HCT116 (cell line): ENCODE measurements around the gene TCF7L1. TPM values are rescaled to one million over a fixed set of nuclear protein-coding genes. Genes with fewer than 3 reads are reported as not detected.

Source experiments
- ATAC-seq: fragments of 200-7000 bp; cut with Tn5 transposase; 2 replicates; pipeline ENCODE4 v1.9.1; 2020; ENCODE audit warnings: mild to moderate bottlenecking, moderate library complexity
- BruUV-seq: library from RNA; stranded (reverse); fragments of 400-500 nt; replicated peaks from 2 replicates; lab custom pipeline; 2021; lab: Mats Ljungman, UMichigan
- CTCF ChIA-PET: fragments of 300-600 bp; sonication (Branson Sonifier 250); formaldehyde crosslinking; loops from one replicate; lab custom pipeline; 2021; ENCODE audit warnings: antibody characterized with exemption; lab: Charles Lee
- POLR2A ChIA-PET: fragments of 300-600, 350-600 bp; sonication (Branson Sonifier 250); formaldehyde crosslinking; loops from one replicate; lab custom pipeline; 2021; ENCODE audit warnings: antibody characterized with exemption; lab: Charles Lee
- RAD21 ChIA-PET, 2 experiments: fragments of 300-600 bp; sonication (Branson Sonifier 250); formaldehyde crosslinking; loops; one replicate each; lab custom pipeline; 2023; ENCODE audit warnings: low total read pairs in 2 of 2; ENCODE audit not compliant: uncharacterized antibody in 2 of 2, unreplicated experiment in 2 of 2, low non-redundant PET in 1 of 2; lab: Charles Lee
- DNase-seq: peaks from one replicate; pipeline ENCODE4 v3.0.0-alpha.2; 2010; ENCODE audit warnings: low read depth, low spot score
- H2AFZ ChIP-seq: fragments of 200-600 bp; shearing (Covaris generic), sonication (generic); 2 replicates; pipeline ENCODE4 v1.6.1; 2017; ENCODE audit warnings: low read depth, mixed run types, mixed read lengths, antibody characterized with exemption, low read length; ENCODE audit not compliant: poor library complexity, severe bottlenecking
- H3K27ac ChIP-seq: 2 replicates; pipeline ENCODE4 v1.5.1; 2012; ENCODE audit warnings: low read depth, low read length
- H3K27me3 ChIP-seq: fragments of 200-600 bp; sonication (generic); 2 replicates; pipeline ENCODE4 v1.6.1; 2016; ENCODE audit warnings: mixed run types, low read length, mixed read lengths; ENCODE audit not compliant: insufficient read depth
- H3K36me3 ChIP-seq, 2 experiments: fragments of 200-500 bp in 1 of 2; fragments of 200-600 bp in 1 of 2; sonication (Bioruptor generic) in 1 of 2; sonication (generic) in 1 of 2; 2 replicates each; pipeline versions ENCODE4 v1.5.1 to v1.6.1; 2014 to 2016; ENCODE audit warnings: low read length in 2 of 2, inconsistent platforms in 1 of 2, mixed read lengths in 1 of 2, mixed run types in 1 of 2; ENCODE audit not compliant: insufficient read depth in 2 of 2, control insufficient read depth in 1 of 2
- H3K4me1 ChIP-seq, 2 experiments: fragments of 200-600 bp in 1 of 2; sonication (generic) in 1 of 2; 2 replicates each; pipeline versions ENCODE4 v1.5.1 to v1.6.1; 2012 to 2017; ENCODE audit warnings: low read length in 2 of 2, inconsistent platforms in 1 of 2, mild to moderate bottlenecking in 1 of 2, mixed read lengths in 1 of 2, mixed run types in 1 of 2, moderate library complexity in 1 of 2; ENCODE audit not compliant: insufficient read depth in 2 of 2, control insufficient read depth in 1 of 2
- H3K4me2 ChIP-seq: fragments of 200-600 bp; sonication (generic); 2 replicates; pipeline ENCODE4 v1.6.1; 2017; ENCODE audit warnings: mixed run types, low read length, mixed read lengths
- H3K4me3 ChIP-seq, 2 experiments: fragments of 200-600 bp in 1 of 2; sonication (generic) in 1 of 2; replicated peaks in 1 of 2; 2 replicates each; pipeline ENCODE4 v1.5.1; 2011 to 2016; ENCODE audit warnings: low read length in 2 of 2, control low read depth in 1 of 2, low read depth in 1 of 2, mild to moderate bottlenecking in 1 of 2, mixed read lengths in 1 of 2, mixed run types in 1 of 2
- H3K79me2 ChIP-seq: fragments of 200-600 bp; sonication (generic); 2 replicates; pipeline ENCODE4 v1.6.1; 2017; ENCODE audit warnings: mild to moderate bottlenecking, mixed run types, low read length, moderate library complexity, mixed read lengths; ENCODE audit not compliant: insufficient read depth
- H3K9ac ChIP-seq: fragments of 200-600 bp; sonication (generic); 2 replicates; pipeline ENCODE4 v1.6.1; 2016; ENCODE audit warnings: low read length, mixed read lengths
- H3K9me2 ChIP-seq: fragments of 200-600 bp; sonication (generic), shearing (Covaris generic); 2 replicates; pipeline ENCODE4 v1.6.1; 2017; ENCODE audit warnings: mixed run types, mild to moderate bottlenecking, moderate library complexity; ENCODE audit not compliant: insufficient read depth
- H3K9me3 ChIP-seq, 2 experiments: fragments of 200-500 bp in 1 of 2; fragments of 200-600 bp in 1 of 2; sonication (Bioruptor generic) in 1 of 2; sonication (generic) in 1 of 2; 2 replicates each; pipeline ENCODE4 v1.6.1; 2014 to 2017; ENCODE audit warnings: low read length in 2 of 2, mixed read lengths in 2 of 2, inconsistent platforms in 1 of 2, low read depth in 1 of 2, mild to moderate bottlenecking in 1 of 2, mixed run types in 1 of 2, moderate library complexity in 1 of 2; ENCODE audit not compliant: control insufficient read depth in 1 of 2, insufficient read depth in 1 of 2
- H4K20me1 ChIP-seq: fragments of 200-600 bp; sonication (generic), shearing (Covaris generic); 2 replicates; pipeline ENCODE4 v1.6.1; 2017; ENCODE audit warnings: mixed run types, mild to moderate bottlenecking, moderate library complexity; ENCODE audit not compliant: insufficient read depth
- CBX3 ChIP-seq: IDR thresholded peaks from 2 replicates; pipeline ENCODE4 v1.6.1; 2012; ENCODE audit warnings: low read depth
- CEBPB ChIP-seq: IDR thresholded peaks from 2 replicates; pipeline ENCODE4 v1.6.1; 2012; ENCODE audit warnings: low read depth
- EGR1 ChIP-seq: IDR thresholded peaks from 2 replicates; pipeline ENCODE4 v1.6.1; 2012; ENCODE audit warnings: low read depth
- ELF1 ChIP-seq: IDR thresholded peaks from 2 replicates; pipeline ENCODE4 v1.6.1; 2012; ENCODE audit warnings: low read depth, borderline replicate concordance
- EZH2 ChIP-seq: fragments of 200-600 bp; sonication (generic); IDR thresholded peaks from 2 replicates; pipeline ENCODE4 v1.6.1; 2017; ENCODE audit warnings: antibody characterized with exemption, mixed run types
- EZH2phosphoT487 ChIP-seq: fragments of 200-600 bp; IDR thresholded peaks from 2 replicates; pipeline ENCODE4 v1.6.1; 2018; ENCODE audit warnings: antibody characterized with exemption, borderline replicate concordance
- FOSL1 ChIP-seq: IDR thresholded peaks from 2 replicates; pipeline ENCODE4 v1.6.1; 2012; ENCODE audit warnings: low read depth
- JUND ChIP-seq: IDR thresholded peaks from 2 replicates; pipeline ENCODE4 v1.6.1; 2012
- POLR2A ChIP-seq: IDR thresholded peaks from 2 replicates; pipeline ENCODE4 v1.7.0; 2011; ENCODE audit warnings: borderline replicate concordance; ENCODE audit not compliant: insufficient read depth, insufficient read length; ENCODE audit errors: extremely low read depth
- POLR2AphosphoS5 ChIP-seq: IDR thresholded peaks from 2 replicates; pipeline ENCODE4 v1.6.1; 2011; ENCODE audit warnings: mild to moderate bottlenecking, low read depth, low read length, moderate library complexity
- SIN3A ChIP-seq: IDR thresholded peaks from 2 replicates; pipeline ENCODE4 v1.6.1; 2012; ENCODE audit warnings: low read depth
- SP1 ChIP-seq: IDR thresholded peaks from 2 replicates; pipeline ENCODE4 v1.6.1; 2012; ENCODE audit warnings: low read depth
- SRF ChIP-seq: IDR thresholded peaks from 2 replicates; pipeline ENCODE4 v1.6.1; 2012; ENCODE audit warnings: low read depth
- TCF7L2 ChIP-seq: IDR thresholded peaks from 2 replicates; pipeline ENCODE4 v1.7.0; 2011; ENCODE audit warnings: borderline replicate concordance, inconsistent platforms; ENCODE audit not compliant: insufficient read depth, insufficient read length; ENCODE audit errors: extremely low read depth
- YY1 ChIP-seq: IDR thresholded peaks from 2 replicates; pipeline ENCODE4 v1.6.1; 2011; ENCODE audit warnings: low read length, low read depth, moderate library complexity, mild to moderate bottlenecking; ENCODE audit not compliant: insufficient replicate concordance; ENCODE audit errors: extremely low read depth
- ZFX ChIP-seq: fragments of 450-650 bp; IDR thresholded peaks from 2 replicates; pipeline ENCODE4 v1.6.1; 2017
- intact Hi-C: fragments of 100-400 bp; cut with micrococcal nuclease; formaldehyde crosslinking; loops from 2 replicates; pipeline ENCODE4 v1.10.0; 2022
- total RNA-seq: library from RNA; stranded (reverse); gene quantifications from one replicate; pipeline ENCODE4 v1.2.1, GENCODE V29; 2021; ENCODE audit not compliant: unreplicated experiment
- TF ChIP-seq, protein P1 (sequence below): IDR thresholded peaks from 2 replicates; pipeline ENCODE4 v1.6.1; 2012
- TF ChIP-seq, protein P2 (sequence below): IDR thresholded peaks from 2 replicates; pipeline ENCODE4 v1.6.1; 2012
- TF ChIP-seq, protein P3 (sequence below): IDR thresholded peaks from 2 replicates; pipeline ENCODE4 v1.6.1; 2011; ENCODE audit warnings: mild to moderate bottlenecking, low read length, moderate library complexity; ENCODE audit not compliant: insufficient replicate concordance; ENCODE audit errors: extremely low read depth
- TF ChIP-seq, protein P4 (sequence below), 3 experiments: fragments of 200-600 bp in 1 of 3; sonication (generic) in 1 of 3; IDR thresholded peaks in 2 of 3; conservative IDR thresholded peaks in 1 of 3; 2 replicates each; pipeline ENCODE4 v1.5.1; 2012 to 2017; ENCODE audit warnings: low read depth in 2 of 3, low read length in 2 of 3, antibody characterized with exemption in 1 of 3, borderline replicate concordance in 1 of 3, control low read depth in 1 of 3, mild to moderate bottlenecking in 1 of 3, mixed read lengths in 1 of 3, mixed run types in 1 of 3, moderate library complexity in 1 of 3; ENCODE audit not compliant: insufficient read depth in 1 of 3

TCF7L1 gene
- total RNA-seq, 1 experiment from 2014 or later, result 10.3 TPM

DNA sequence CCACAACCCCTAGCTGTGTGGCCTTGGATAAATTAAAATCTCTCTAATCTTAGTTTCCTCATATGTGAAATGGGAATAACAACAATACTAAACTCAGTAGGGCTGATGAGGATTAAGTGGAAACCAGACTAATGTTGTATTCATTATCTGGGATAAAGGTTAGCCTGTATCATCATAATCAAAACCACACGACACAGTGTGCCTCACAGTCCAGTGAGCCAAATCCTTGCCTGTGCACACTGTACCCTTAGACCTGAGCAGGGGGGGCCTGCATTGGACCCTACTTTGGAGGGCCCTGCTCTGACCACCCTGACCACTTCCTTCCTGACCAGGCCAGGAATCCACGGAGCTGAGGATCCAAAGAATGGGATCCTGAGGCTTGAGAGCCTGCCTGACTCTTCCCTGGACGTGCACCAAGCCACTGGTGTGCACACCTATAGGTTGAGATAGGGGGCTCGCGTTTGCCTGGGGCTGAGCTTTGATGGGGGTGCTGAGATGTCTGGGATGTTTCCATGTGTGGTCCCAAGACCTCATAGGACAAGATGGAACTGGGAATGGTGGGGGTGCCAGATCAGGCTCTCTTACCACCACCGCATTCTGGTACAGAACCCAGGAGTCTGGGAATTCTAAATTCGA lies 124.9 kb downstream of the TCF7L1 start:
- H3K9me3 ChIP-seq, result no peaks in the 10 kb centered on the region
- no peak overlapping the region for H3K4me2 ChIP-seq
- H3K4me1 ChIP-seq, result peaks cover 10 to 16% of the 10 kb centered on the region in 2 experiments; a peak in 3 of 4 replicates
- H3K36me3 ChIP-seq, result no peaks in the 10 kb centered on the region
- H3K4me3 ChIP-seq, result no peak overlapping the region
- no peaks in the 10 kb centered on the region for H3K79me2 ChIP-seq
- ChIA-PET POLR2A (no interaction called here), CTCF (no interaction called here), RAD21 (no interaction called here)
- no peaks in the 10 kb centered on the region for H3K9me2 ChIP-seq
- H3K27ac ChIP-seq, result no peak overlapping the region
- TF ChIP-seq ELF1 (no peak), SP1 (no peak), CBX3 (no peak), SIN3A (no peak), EGR1 (no peak), EZH2 (no peak), JUND (no peak), POLR2AphosphoS5 (no peak), ZFX (no peak), FOSL1 (no peak), CEBPB (no peak), SRF (no peak), YY1 (no peak), EZH2phosphoT487 (no peak), POLR2A (no peak), TCF7L2 (no peak)
- TF ChIP-seq, protein P1, sequence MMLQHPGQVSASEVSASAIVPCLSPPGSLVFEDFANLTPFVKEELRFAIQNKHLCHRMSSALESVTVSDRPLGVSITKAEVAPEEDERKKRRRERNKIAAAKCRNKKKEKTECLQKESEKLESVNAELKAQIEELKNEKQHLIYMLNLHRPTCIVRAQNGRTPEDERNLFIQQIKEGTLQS, result no peak
- TF ChIP-seq, protein P2, sequence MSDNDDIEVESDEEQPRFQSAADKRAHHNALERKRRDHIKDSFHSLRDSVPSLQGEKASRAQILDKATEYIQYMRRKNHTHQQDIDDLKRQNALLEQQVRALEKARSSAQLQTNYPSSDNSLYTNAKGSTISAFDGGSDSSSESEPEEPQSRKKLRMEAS, result no peak
- TF ChIP-seq, protein P3, sequence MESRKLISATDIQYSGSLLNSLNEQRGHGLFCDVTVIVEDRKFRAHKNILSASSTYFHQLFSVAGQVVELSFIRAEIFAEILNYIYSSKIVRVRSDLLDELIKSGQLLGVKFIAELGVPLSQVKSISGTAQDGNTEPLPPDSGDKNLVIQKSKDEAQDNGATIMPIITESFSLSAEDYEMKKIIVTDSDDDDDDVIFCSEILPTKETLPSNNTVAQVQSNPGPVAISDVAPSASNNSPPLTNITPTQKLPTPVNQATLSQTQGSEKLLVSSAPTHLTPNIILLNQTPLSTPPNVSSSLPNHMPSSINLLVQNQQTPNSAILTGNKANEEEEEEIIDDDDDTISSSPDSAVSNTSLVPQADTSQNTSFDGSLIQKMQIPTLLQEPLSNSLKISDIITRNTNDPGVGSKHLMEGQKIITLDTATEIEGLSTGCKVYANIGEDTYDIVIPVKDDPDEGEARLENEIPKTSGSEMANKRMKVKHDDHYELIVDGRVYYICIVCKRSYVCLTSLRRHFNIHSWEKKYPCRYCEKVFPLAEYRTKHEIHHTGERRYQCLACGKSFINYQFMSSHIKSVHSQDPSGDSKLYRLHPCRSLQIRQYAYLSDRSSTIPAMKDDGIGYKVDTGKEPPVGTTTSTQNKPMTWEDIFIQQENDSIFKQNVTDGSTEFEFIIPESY, result no peak
- TF ChIP-seq, protein P4, sequence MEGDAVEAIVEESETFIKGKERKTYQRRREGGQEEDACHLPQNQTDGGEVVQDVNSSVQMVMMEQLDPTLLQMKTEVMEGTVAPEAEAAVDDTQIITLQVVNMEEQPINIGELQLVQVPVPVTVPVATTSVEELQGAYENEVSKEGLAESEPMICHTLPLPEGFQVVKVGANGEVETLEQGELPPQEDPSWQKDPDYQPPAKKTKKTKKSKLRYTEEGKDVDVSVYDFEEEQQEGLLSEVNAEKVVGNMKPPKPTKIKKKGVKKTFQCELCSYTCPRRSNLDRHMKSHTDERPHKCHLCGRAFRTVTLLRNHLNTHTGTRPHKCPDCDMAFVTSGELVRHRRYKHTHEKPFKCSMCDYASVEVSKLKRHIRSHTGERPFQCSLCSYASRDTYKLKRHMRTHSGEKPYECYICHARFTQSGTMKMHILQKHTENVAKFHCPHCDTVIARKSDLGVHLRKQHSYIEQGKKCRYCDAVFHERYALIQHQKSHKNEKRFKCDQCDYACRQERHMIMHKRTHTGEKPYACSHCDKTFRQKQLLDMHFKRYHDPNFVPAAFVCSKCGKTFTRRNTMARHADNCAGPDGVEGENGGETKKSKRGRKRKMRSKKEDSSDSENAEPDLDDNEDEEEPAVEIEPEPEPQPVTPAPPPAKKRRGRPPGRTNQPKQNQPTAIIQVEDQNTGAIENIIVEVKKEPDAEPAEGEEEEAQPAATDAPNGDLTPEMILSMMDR (IDR thresholded peaks at IDR 0.05 in 2 of 3, conservative IDR thresholded peaks at IDR 0.05 in 1 of 3; ENCODE audit: borderline replicate concordance in 1 of 3, insufficient read depth in 1 of 3, low read depth in 2 of 3, low read length in 2 of 3), result no peak
- ATAC-seq, result no peak
- H3K27me3 ChIP-seq, result no peaks in the 10 kb centered on the region
- H4K20me1 ChIP-seq, result no peaks in the 10 kb centered on the region
- no peak overlapping the region for H2AFZ ChIP-seq
- DNase-seq, result no peak
- BruUV-seq, result no TSS peak
- intact Hi-C loops, result no loop called here
- no peak overlapping the region for H3K9ac ChIP-seq
